ENCODE results near the gene RHOV.

Gene RHOV

DNA sequence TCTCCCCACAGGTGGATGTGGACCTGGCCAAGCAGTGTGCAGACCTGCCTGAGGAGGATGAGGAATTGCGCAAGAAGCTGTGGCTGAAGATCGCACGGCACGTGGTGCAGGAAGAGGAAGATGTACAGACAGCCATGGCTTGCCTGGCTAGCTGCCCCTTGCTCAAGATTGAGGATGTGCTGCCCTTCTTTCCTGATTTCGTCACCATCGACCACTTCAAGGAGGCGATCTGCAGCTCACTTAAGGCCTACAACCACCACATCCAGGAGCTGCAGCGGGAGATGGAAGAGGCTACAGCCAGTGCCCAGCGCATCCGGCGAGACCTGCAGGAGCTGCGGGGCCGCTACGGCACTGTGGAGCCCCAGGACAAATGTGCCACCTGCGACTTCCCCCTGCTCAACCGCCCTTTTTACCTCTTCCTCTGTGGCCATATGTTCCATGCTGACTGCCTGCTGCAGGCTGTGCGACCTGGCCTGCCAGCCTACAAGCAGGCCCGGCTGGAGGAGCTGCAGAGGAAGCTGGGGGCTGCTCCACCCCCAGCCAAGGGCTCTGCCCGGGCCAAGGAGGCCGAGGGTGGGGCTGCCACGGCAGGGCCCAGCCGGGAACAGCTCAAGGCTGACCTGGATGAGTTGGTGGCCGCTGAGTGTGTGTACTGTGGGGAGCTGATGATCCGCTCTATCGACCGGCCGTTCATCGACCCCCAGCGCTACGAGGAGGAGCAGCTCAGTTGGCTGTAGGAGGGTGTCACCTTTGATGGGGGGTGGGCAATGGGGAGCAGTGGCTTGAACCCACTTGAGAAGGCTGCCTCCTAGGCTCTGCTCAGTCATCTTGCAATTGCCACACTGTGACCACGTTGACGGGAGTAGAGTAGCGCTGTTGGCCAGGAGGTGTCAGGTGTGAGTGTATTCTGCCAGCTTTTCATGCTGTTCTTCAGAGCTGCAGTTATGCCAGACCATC is 28.8 kb upstream of the RHOV start:
- DNase-seq: no peak

DNA sequence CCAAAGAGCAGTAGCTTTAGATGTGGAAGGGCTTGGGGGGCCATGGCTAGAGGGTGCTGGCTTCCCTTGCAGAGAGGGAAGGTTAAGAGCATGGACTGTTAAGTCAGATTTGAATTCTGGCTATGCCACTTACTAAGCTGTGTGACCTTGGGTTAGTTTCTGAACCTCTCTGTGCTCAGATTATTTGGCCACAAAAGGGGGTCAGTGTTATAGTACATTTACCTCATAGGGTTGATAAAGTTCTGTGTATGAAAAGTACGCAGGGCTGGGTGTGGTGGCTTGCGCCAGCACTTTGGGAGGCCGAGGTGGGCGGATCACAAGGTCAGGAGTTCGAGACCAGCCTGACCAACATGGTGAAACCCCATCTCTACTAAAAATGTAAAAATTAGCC is 27.0 kb upstream of the RHOV start:
- DNase-seq: no peak

GRCh38 chr15:40900256-40901052 is 26.4 kb upstream of the RHOV start:
- no peak for DNase-seq

GRCh38 chr15:40899536-40900207 is 25.6 kb upstream of the RHOV start:
- DNase-seq: no peak

- DNase-seq: peak; percentile 54
These were observed 20.8 kb upstream of the RHOV start for GRCh38 chr15:40894681-40895448.

- peak; percentile 99 for DNase-seq
These were observed 20.0 kb upstream of the RHOV start, which contains the start of gene VPS18 for GRCh38 chr15:40893733-40894680. VPS18 (plus strand) TSS chr15:40894450; CDS start chr15:40894769, 319 bp downstream.

DNA sequence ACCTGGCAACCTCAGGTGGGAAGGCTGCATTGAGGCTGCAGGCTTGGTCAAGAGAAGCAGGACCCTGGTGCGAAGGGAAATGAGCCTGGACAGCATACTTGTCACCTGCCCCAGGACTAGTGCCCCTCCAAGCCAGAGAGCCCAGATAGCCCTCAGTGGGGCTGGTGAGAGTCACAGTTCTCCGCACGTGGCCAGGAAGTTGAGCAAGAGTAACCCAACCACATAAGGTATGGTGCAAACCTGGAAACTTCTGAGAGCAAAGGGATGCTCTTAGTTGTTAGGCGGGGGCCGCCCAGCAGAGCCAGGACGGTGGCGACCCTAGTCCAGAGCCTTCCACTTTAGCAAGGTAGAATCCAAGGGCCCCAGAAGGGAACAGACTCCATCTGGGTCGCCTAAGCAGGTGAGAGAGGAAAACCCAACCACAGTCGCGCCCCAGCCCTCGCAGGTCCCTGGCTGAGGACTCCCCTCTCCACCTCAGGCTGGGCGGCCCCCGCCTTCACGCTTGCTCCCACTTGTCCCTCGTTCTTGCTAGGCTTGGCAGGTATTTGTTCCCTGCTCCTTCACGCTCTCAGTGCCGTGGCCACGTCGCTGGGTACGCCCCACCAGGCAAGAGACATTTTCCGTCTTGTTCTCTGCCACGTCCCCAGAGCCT is 19.1 kb upstream of the RHOV start:
- no peak for DNase-seq

GRCh38 chr15:40892447-40893012 is 18.5 kb upstream of the RHOV start:
- DNase-seq: no peak

DNA sequence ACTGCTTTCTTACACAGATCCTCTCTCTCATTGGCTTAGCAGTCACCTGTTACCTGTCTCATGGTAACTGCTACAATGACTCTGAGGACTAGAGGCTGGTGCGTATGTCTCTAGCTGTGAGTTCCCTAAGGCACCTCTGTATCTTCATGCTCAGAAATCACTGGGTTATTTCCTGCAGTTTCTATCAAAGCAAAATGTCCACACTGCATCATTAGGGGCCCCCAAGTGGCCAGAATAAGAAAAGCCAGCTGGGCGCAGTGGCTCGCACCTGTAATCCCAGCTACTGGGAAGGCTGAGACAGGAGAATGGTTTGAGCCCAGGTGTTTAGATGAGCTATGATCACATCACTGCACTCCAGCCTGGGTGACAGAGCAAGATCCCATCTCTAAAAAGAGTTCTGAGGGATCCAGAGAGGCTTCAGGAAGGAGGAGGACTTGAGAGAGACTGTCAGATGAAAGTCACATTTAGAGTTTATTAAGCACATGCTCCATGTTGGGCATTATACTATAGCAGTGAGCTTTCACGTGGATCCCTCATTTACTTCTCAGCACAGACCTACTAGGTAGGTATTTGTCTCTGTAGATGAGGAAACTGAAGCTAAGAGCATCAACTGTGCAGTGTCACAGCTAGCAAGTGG is 17.9 kb upstream of the RHOV start:
- no peak for DNase-seq

- no peak for DNase-seq
These were observed 17.1 kb upstream of the RHOV start for GRCh38 chr15:40891138-40891537.

GRCh38 chr15:40889112-40889511 is 15.1 kb upstream of the RHOV start:
- no peak for DNase-seq

- no peak for DNase-seq
These were observed 12.6 kb upstream of the RHOV start for GRCh38 chr15:40886586-40886985.

DNA sequence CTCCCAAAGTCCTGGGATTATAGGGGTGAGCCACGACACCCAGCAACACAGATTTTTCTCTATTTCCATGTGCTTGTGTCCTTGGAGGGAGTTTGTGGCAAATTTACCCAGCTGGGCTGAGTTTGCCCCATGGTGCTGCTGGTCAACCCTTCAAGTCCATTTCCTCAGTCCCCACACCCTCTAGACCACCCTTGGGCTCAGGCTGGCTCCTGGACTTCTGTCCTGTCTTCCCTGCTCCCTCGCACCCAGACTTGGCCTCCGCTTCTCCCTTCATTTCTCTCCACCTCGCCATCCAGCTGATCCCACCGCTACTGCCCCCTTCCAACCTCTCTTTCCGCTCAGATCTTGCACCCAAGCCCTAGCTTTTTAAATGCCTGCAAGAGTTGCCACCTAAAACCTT is 7.3 kb upstream of the RHOV start:
- DNase-seq: no peak

GRCh38 chr15:40879609-40880008 is 5.6 kb upstream of the RHOV start:
- no peak for DNase-seq

DNA sequence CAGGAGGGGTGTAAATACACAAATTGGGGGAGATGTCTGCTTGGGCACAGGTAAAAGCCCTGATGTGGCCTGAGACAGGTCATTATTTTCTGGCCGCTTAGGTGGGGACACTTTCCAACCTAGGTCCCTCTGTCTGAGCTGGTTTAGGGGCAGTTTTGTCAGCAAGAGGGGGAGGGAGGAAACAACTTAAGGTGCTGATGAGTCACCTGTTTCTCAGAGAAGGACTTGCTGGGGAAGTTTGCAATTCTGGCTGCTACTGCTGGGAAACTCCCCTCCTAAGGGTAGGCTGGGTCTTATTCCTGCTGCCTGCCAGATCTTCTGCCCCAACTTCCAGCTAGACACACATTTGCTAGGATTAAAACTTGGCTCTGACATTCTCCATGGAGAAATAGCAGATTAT is 4.8 kb upstream of the RHOV start:
- no peak for DNase-seq

GRCh38 chr15:40877694-40878093 is 3.7 kb upstream of the RHOV start:
- no peak for DNase-seq

GRCh38 chr15:40875991-40876730 is 2.1 kb upstream of the RHOV start:
- DNase-seq: no peak

DNA sequence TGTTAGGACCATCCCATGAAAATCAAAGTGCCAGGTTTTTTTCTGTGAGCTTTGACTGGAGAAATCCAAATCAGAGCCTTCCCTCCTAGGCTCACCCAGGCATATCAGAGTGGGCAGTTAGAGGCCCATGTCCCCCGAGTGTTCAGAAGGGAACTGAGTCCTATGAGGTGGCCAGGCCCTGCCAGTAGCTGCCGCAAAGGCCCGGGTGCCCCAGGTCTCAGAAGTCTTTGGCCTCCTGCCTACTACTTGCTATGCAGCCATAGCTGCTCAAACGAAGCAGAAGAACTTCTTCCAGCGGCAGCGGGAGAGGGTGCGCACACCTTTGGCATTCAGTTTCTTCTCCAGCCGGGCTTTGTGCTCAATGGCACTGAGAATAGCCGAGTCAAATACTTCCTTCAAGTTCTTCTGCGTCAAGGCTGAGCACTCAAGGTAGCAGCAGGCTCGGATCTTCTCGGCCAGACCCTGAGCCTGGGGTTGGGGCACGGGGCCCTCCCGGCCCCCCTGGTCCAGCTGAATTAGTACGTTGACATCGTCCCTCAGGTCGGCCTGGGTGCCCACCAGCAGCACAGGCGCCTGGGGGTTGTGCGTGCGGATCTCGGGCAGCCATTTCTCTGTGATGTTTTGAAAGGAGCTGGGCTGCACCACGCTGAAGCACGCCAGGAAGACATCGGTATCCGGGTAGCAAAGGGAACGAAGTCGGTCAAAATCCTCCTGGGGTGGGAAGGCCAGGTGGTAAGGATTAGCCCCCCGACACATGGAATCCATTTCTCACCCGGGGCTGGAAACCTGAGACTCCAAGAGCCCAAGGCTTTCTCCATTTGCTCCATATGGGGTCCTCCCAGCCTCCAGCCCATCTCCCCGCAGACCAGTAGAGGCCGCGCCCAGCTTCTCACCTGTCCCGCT is 992 bp downstream of the RHOV start:
- DNase-seq: no peak

Data from stimulated activated CD4-positive, alpha-beta T cell treated with anti-CD3 and anti-CD28 coated beads, Interleukin-4, amount 100 ng/mL, for 1 hour (primary cell).